ENCODE results near the gene COL5A2. TPM values are rescaled to one million over a fixed set of nuclear protein-coding genes. Genes with fewer than 3 reads are reported as not detected.

The COL5A2 gene
- total RNA-seq, 2 experiments from 2014 or later: 3.1 to 4.7 TPM

DNA sequence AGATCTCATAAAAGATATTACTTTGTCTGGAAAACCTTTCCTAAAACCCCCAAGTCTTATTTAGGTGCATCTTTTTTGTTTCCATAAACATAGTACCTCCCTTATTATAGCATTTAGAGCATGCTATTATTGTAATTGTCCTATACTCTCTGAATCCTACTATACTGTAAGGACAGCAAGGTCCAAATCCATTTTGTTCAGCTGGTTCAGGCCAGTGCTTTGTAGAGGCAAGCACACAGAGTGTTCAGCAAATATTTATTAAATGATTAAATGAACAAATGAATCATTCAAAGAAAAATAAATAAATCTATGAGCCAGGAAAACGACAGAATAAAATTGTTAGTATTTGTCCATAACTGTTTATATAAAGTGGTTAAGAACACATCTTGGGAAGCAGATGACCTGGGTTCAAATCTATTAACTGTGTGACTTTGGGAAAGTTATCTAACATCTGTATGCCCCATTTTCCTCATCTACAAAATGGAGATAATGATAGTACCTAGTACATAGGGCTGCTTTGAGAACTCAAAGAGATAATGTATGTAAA is 119.4 kb downstream of the COL5A2 start:
- Mint-ChIP-seq H3K9me3 (no peaks in the 10 kb centered on the region), H3K4me3 (no peak overlapping the region), H3K27me3 (ENCODE audit: low read depth) (no peaks in the 10 kb centered on the region), H3K27ac (no peak overlapping the region), H3K4me1 (ENCODE audit: low read depth) (no peaks in the 10 kb centered on the region), H3K36me3 (ENCODE audit: low read depth) (peaks cover 2% of the 10 kb centered on the region)
- intact Hi-C loops (cut with micrococcal nuclease): no loop called here
- no peak for DNase-seq
- CTCF ChIA-PET: no interaction called here

DNA sequence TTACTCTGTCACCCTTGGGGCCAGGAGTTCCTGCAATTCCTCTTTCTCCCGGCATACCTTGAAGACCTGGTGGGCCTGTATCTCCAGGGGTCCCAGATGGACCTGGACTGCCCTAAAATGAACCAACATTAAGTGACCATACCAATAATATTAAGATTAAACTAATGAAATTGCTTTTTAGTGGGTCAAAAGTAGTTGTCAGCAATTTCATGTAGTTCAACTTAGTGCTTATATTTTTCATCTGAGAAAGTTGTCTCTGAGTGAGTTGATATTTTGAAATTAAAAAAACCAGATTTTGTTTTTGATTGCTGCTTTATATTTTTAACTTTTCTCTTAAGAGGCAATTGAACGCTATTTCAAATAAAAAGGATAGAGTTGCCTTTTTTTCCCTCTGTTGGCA is 122.2 kb downstream of the COL5A2 start:
- CTCF ChIA-PET: no interaction called here
- Mint-ChIP-seq H3K9me3 (no peaks in the 10 kb centered on the region), H3K4me3 (no peak overlapping the region)

DNA sequence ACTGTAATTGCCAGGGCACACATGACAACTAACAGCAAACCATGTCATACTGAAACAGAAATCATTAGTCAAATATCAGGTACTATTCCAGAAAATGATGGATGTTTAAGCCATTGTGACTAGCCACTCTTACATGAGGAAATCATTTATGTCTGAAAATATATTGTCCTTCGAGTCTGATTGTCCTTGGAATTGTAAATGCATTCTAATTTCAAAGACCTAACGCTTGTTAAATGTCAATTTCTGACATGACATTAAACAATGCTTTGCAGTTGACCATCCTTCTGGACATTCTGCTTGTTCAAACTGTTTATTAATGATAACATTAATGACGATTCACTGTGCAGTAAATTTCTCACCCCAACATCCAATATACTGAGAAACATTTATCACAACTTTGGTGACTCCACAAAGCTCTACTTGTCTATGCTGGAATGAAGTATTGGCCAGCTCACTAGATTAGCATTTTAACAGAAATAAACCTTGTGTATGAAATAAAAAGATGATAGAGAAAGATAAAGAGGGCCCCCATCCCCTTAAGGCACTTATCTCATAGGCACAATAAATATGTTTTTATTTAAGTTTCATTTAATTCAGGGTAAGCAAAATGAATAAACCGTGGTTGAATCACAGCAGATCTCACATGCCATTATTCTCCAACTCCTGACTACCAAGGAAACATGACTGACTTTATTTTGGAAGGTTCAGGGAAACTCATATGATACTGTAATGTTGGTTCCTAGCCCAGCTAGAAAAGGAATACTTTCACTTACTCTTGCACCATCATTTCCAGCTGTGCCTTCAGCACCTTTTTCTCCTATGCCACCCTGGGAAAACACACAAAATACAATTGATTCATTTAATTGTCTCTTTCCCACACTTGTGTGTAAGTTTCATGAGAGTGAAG is 123.1 kb downstream of the COL5A2 start:
- CTCF ChIA-PET: no interaction called here

More for the DNA sequence above, 122.2 kb downstream of the COL5A2 start:
- DNase-seq: no peak
- peaks cover 2% of the 10 kb centered on the region for H3K36me3 Mint-ChIP-seq (ENCODE audit: low read depth)
- H3K27me3 Mint-ChIP-seq (ENCODE audit: low read depth): no peaks in the 10 kb centered on the region
- intact Hi-C loops (cut with micrococcal nuclease): no loop called here
- no peaks in the 10 kb centered on the region for H3K4me1 Mint-ChIP-seq (ENCODE audit: low read depth)
- no peak overlapping the region for H3K27ac Mint-ChIP-seq

DNA sequence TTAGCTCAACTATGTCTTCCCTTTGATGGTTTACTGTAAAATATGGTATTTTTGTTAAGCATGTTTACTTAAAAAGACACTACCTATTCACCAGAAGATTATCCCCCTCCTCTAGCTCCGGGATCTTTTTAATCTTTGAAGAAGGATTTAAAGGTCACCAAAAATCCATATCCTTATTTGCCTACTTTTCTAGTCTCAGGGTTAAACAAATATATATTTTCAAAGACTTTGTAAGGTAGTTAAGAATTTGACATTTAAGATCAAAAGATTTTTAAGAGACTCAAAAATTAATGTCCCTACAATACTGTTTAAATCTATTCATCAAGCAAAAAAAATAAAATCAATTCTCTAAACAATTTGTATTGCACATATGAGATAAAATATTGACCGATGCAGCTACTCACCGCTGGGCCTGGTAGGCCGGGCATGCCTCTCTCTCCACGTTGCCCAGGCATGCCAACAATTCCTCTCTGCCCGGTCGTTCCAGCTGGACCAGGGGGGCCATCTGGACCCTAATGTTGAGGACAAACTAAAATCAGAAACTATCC is 129.3 kb downstream of the COL5A2 start:
- Mint-ChIP-seq H3K4me3 (no peak overlapping the region), H3K9me3 (no peaks in the 10 kb centered on the region), H3K4me1 (ENCODE audit: low read depth) (no peaks in the 10 kb centered on the region), H3K36me3 (ENCODE audit: low read depth) (no peaks in the 10 kb centered on the region), H3K27ac (no peak overlapping the region), H3K27me3 (ENCODE audit: low read depth) (no peaks in the 10 kb centered on the region)
- intact Hi-C loops (cut with micrococcal nuclease): no loop called here
- CTCF ChIA-PET: interaction anchor here (0.8 kb wide), 1 partner anchor 25 kb away, joined by 3 read pairs; no protein-coding TSS in a partner anchor
- DNase-seq: no peak

More for the DNA sequence above, 123.1 kb downstream of the COL5A2 start:
- Mint-ChIP-seq H3K9me3 (no peaks in the 10 kb centered on the region), H3K4me1 (ENCODE audit: low read depth) (no peaks in the 10 kb centered on the region), H3K27ac (no peak overlapping the region), H3K27me3 (ENCODE audit: low read depth) (no peaks in the 10 kb centered on the region), H3K36me3 (ENCODE audit: low read depth) (peaks cover 2% of the 10 kb centered on the region), H3K4me3 (no peak overlapping the region)
- intact Hi-C loops (cut with micrococcal nuclease): no loop called here
- no peak for DNase-seq

DNA sequence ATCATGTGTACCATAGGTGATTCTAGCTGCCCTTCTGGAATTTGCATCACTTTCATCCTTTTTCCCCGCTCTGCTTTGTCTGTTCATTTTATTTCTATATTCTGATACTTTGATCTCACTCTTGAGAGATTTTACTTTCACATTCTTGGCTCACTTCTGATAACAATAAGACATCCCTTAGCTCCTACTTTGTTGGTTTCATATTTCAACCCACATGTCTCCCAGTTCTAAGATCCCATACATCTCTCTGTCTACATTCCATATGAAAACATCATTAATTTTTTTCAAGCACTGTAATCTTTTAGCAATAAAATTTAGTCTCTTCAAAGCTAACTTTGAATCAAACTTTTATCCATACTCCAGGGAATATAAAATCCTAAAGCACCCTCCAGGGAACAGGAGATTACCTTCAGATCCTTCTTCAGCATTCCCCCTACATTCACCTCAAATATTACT is 129.8 kb downstream of the COL5A2 start:
- intact Hi-C loops (cut with micrococcal nuclease): no loop called here
- no peaks in the 10 kb centered on the region for H3K36me3 Mint-ChIP-seq (ENCODE audit: low read depth)
- no peaks in the 10 kb centered on the region for H3K9me3 Mint-ChIP-seq
- DNase-seq: no peak
- CTCF ChIA-PET: interaction anchor here (0.6 to 0.8 kb wide), 2 partner anchors 24 to 71 kb away, joined by 3 read pairs; no protein-coding TSS in a partner anchor
- H3K4me1 Mint-ChIP-seq (ENCODE audit: low read depth): no peaks in the 10 kb centered on the region
- no peak overlapping the region for H3K4me3 Mint-ChIP-seq
- no peaks in the 10 kb centered on the region for H3K27me3 Mint-ChIP-seq (ENCODE audit: low read depth)
- no peak overlapping the region for H3K27ac Mint-ChIP-seq

DNA sequence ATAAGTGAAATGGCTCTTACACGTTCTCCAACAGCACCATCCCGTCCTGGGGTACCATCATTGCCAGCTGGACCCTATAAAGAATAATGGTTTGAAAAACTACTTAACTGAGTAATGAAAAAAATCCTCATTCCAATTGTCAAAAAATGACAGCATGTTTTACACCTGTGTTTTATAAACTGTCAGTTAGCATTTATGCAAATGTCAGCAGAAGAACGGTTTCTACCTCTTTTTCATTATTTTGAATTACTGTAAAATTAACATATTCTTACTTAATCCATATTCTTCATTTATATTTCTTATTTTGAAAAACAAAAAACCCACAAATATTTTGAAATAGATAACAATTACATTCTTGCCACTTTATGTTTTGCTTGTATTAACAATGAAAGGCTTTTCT is 131.4 kb downstream of the COL5A2 start:
- no peaks in the 10 kb centered on the region for H3K9me3 Mint-ChIP-seq
- no peak overlapping the region for H3K4me3 Mint-ChIP-seq
- no peaks in the 10 kb centered on the region for H3K36me3 Mint-ChIP-seq (ENCODE audit: low read depth)
- H3K4me1 Mint-ChIP-seq (ENCODE audit: low read depth): no peaks in the 10 kb centered on the region
- no peak for DNase-seq
- CTCF ChIA-PET: no interaction called here
- no peak overlapping the region for H3K27ac Mint-ChIP-seq
- intact Hi-C loops (cut with micrococcal nuclease): no loop called here
- no peaks in the 10 kb centered on the region for H3K27me3 Mint-ChIP-seq (ENCODE audit: low read depth)

DNA sequence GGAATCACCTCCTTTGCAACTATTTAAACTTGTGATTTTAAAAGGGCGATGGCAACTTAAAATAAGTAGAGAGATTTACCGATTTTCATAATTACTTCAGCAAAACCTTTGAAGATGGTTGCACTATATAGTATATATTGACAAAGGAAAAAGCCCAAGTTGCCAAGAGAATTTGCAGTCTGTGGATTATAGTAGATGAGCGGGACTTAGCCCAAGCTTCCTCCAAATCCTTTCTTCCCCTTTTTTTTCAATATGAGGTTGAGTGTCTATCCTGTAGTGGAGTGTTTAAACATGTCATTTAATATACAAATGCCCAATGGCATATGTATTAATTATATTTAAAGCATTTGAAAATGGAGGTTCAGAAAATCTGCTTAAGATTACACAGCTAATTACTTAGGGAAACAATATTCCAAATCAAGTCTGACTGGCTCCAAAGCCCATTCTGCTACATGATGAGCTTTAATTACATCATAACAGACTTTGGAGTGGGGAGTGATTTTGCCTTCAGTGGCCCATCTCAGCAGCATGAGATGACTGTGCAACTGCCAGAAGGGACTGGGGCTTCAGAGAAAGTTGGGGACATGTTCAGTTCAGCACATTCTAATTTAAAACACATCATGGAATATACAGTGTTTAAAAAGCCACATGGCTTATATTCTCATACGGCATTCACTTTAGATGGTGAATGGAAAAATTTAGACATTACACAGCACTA is 132.2 kb downstream of the COL5A2 start:
- Mint-ChIP-seq H3K27me3 (ENCODE audit: low read depth) (no peaks in the 10 kb centered on the region), H3K27ac (no peak overlapping the region), H3K36me3 (ENCODE audit: low read depth) (no peaks in the 10 kb centered on the region), H3K9me3 (no peaks in the 10 kb centered on the region), H3K4me1 (ENCODE audit: low read depth) (no peaks in the 10 kb centered on the region), H3K4me3 (no peak overlapping the region)
- CTCF ChIA-PET: no interaction called here
- no peak for DNase-seq
- intact Hi-C loops (cut with micrococcal nuclease): no loop called here

DNA sequence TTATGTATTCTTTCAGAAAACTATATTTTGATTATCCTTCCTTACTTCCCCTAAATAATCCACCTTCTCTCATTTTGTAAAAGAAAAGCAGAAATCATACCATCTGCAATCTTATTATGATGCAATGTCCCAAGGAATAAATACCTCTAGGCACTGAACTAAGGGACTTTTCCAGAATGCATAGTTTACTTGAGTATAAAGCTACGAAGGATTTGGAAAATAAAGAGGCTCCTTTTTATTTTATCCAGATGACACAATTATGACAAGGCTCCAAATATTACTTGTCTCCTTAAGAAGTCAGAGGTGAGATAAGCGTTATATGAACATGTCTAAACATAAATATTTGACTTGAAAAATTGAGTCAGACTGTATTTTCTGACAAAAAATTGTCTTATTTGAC is 133.2 kb downstream of the COL5A2 start:
- H3K27me3 Mint-ChIP-seq (ENCODE audit: low read depth): no peaks in the 10 kb centered on the region
- no peak for DNase-seq
- no peaks in the 10 kb centered on the region for H3K9me3 Mint-ChIP-seq
- CTCF ChIA-PET: interaction anchor here (0.6 kb wide), 1 partner anchor 150 kb away, joined by 3 read pairs; no protein-coding TSS in a partner anchor
- no peak overlapping the region for H3K27ac Mint-ChIP-seq
- no peak overlapping the region for H3K4me3 Mint-ChIP-seq
- H3K4me1 Mint-ChIP-seq (ENCODE audit: low read depth): no peaks in the 10 kb centered on the region
- intact Hi-C loops (cut with micrococcal nuclease): no loop called here
- no peaks in the 10 kb centered on the region for H3K36me3 Mint-ChIP-seq (ENCODE audit: low read depth)

DNA sequence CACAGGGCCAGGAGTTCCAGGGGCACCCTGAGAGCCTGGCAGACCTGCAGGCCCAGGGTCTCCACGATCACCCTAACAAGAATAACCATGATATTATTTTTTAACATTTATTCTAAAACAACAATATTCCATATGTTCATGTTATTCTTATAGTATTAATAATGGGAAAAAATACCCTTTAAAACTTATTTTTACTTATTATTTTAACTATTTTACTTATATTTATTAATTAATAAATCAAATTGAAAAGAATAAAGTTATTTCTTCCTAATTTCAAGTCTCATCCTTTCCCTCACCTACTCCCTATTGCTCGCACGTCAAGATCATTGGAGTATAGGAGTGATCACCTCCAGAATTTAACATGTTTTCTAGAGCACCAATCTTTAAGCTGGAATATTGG is 133.7 kb downstream of the COL5A2 start:
- H3K27me3 Mint-ChIP-seq (ENCODE audit: low read depth): no peaks in the 10 kb centered on the region
- no peaks in the 10 kb centered on the region for H3K4me1 Mint-ChIP-seq (ENCODE audit: low read depth)
- H3K4me3 Mint-ChIP-seq: no peak overlapping the region
- no peak for DNase-seq
- no peaks in the 10 kb centered on the region for H3K9me3 Mint-ChIP-seq
- H3K36me3 Mint-ChIP-seq (ENCODE audit: low read depth): no peaks in the 10 kb centered on the region
- CTCF ChIA-PET: interaction anchor here (0.6 kb wide), 1 partner anchor 151 kb away, joined by 3 read pairs; no protein-coding TSS in a partner anchor
- intact Hi-C loops (cut with micrococcal nuclease): no loop called here
- no peak overlapping the region for H3K27ac Mint-ChIP-seq

DNA sequence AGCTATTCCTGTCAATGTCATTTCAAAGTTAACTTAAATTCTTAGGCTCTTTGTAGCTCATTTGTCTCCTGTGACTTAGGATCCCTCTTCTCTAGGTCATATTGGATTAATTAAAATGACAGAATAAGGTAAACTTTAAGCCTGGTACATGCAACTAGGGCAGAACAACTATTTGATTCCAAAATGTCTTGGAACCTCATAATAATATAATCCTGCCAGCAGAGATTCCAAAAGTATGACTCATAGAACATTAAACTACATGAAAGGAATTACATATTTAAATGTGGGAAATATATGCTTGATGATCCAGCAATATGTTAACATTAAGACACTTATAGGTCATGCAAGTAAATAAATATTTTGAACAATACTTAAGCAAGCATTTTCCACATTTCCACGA is 142.0 kb downstream of the COL5A2 start:
- CTCF ChIA-PET: no interaction called here
- Mint-ChIP-seq H3K27ac (no peak overlapping the region), H3K27me3 (ENCODE audit: low read depth) (no peaks in the 10 kb centered on the region), H3K36me3 (ENCODE audit: low read depth) (no peaks in the 10 kb centered on the region), H3K9me3 (no peaks in the 10 kb centered on the region), H3K4me1 (ENCODE audit: low read depth) (peaks cover 7% of the 10 kb centered on the region), H3K4me3 (no peak overlapping the region)
- DNase-seq: no peak
- intact Hi-C loops (cut with micrococcal nuclease): no loop called here

DNA sequence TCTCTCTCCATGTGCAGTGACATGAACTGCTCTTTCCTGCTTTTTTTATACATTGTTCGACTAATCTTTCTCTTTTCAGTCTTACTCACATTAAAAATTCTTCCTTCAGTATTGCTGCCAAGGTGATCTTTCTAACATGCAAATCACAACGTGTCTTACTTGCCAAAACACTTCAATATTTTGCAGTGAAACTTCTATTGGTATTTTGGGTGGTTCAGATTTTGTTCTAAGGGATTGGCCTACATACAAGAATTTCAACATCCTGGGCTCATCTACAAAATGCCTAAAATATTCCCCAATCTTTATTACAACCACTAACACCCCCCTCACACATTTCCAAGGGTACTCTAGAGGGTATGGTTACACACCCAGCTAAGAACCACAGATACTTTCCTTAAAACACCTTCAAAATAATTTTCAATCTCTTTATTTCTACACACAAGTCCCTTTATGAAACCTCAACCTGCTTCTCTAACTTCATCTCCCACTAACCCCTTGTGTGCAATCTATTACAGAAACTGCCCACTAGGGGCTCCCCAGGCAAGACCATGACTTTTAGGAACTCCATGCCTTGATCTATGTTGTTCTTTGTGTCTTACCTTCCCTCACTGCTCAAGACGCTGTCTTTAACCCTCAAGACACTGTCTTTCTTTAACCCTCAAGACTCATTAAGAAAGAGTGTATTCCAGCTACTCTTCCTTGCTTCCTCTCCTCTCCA is 154.5 kb downstream of the COL5A2 start:
- no peak overlapping the region for H3K4me3 Mint-ChIP-seq
- H3K4me1 Mint-ChIP-seq (ENCODE audit: low read depth): no peaks in the 10 kb centered on the region
- H3K27me3 Mint-ChIP-seq (ENCODE audit: low read depth): peaks cover 14% of the 10 kb centered on the region
- CTCF ChIA-PET: interaction anchor here (1.3 kb wide), 1 partner anchor 25 kb away, joined by 3 read pairs; no protein-coding TSS in a partner anchor
- H3K27ac Mint-ChIP-seq: no peak overlapping the region
- no peak for DNase-seq
- intact Hi-C loops (cut with micrococcal nuclease): no loop called here
- H3K9me3 Mint-ChIP-seq: no peaks in the 10 kb centered on the region
- no peaks in the 10 kb centered on the region for H3K36me3 Mint-ChIP-seq (ENCODE audit: low read depth)

DNA sequence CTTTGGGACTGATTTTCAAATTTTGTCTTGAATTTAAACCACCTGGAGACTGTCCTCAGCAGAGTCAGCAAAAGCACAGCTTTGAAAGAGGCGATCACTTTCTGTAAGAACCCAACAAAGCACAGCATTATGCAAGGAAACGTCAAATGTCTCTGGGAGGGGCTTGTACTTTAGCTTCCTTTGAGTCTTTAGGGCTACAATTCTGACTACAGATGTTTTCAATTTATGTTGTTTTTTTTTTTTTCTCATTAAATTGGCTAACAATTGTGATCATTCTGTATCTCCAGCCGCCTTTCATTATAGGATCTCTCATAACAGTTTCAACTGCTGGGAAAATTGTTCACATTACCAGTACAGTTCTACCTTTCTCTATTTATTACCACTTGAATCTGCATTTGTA is 157.1 kb downstream of the COL5A2 start:
- CTCF ChIA-PET: no interaction called here
- H3K9me3 Mint-ChIP-seq: no peaks in the 10 kb centered on the region
- peaks cover 18% of the 10 kb centered on the region for H3K27me3 Mint-ChIP-seq (ENCODE audit: low read depth)
- no peak for DNase-seq
- no peaks in the 10 kb centered on the region for H3K4me1 Mint-ChIP-seq (ENCODE audit: low read depth)
- H3K36me3 Mint-ChIP-seq (ENCODE audit: low read depth): no peaks in the 10 kb centered on the region
- H3K4me3 Mint-ChIP-seq: no peak overlapping the region
- no peak overlapping the region for H3K27ac Mint-ChIP-seq
- intact Hi-C loops (cut with micrococcal nuclease): no loop called here

Data from activated naive CD4-positive, alpha-beta T cell treated with anti-CD3 and anti-CD28 coated beads for 36 hours (primary cell).